SU-DHL-6 (cell line): ENCODE results near the gene OVOL1.

ENCODE experiments used
- H2AFZ ChIP-seq: fragments of 200-600 bp; sonication (generic); 2 replicates; pipeline ENCODE4 v1.6.1; 2014; ENCODE audit warnings: low read depth, mild to moderate bottlenecking, moderate library complexity, mixed read lengths, antibody characterized with exemption, low read length; ENCODE audit not compliant: severe bottlenecking
- H3F3A ChIP-seq: fragments of 200-600 bp; shearing (Covaris generic); 2 replicates; pipeline ENCODE4 v1.6.0; 2016; ENCODE audit warnings: antibody characterized with exemption, mild to moderate bottlenecking; ENCODE audit not compliant: insufficient read depth
- H3K27ac ChIP-seq: fragments of 200-600 bp; sonication (generic); 2 replicates; pipeline ENCODE4 v1.5.1; 2016; ENCODE audit warnings: low read depth, mild to moderate bottlenecking, low read length, moderate library complexity, mixed read lengths
- H3K27me3 ChIP-seq: fragments of 200-600 bp; sonication (generic), shearing (Covaris generic); 2 replicates; pipeline ENCODE4 v1.6.0; 2014; ENCODE audit warnings: mild to moderate bottlenecking, low read length
- H3K36me3 ChIP-seq: fragments of 200-600 bp; sonication (generic); 2 replicates; pipeline ENCODE4 v1.6.1; 2014; ENCODE audit warnings: mild to moderate bottlenecking, low read length, mixed read lengths
- H3K4me2 ChIP-seq: fragments of 300-600, 200-600 bp; shearing (Covaris generic), sonication (generic); 2 replicates; pipeline ENCODE4 v1.6.0; 2014; ENCODE audit warnings: low read length, low read depth, mild to moderate bottlenecking; ENCODE audit not compliant: poor library complexity, severe bottlenecking
- H3K4me3 ChIP-seq: fragments of 200-600 bp; sonication (generic); 2 replicates; pipeline ENCODE4 v1.5.1; 2014; ENCODE audit warnings: antibody characterized with exemption, low read length, mild to moderate bottlenecking, mixed read lengths; ENCODE audit not compliant: insufficient read depth, poor library complexity, severe bottlenecking
- H3K79me2 ChIP-seq: fragments of 200-600 bp; sonication (generic); 2 replicates; pipeline ENCODE4 v1.6.1; 2014; ENCODE audit warnings: mild to moderate bottlenecking, low read length, moderate library complexity; ENCODE audit not compliant: insufficient read depth
- H3K9ac ChIP-seq: fragments of 200-600 bp; sonication (generic); 2 replicates; pipeline ENCODE4 v1.7.0; 2014; ENCODE audit warnings: mild to moderate bottlenecking, low read length
- H3K9me2 ChIP-seq: fragments of 200-600 bp; sonication (generic); replicated peaks from 2 replicates; pipeline ENCODE4 v1.6.1; 2014; ENCODE audit warnings: low read length; ENCODE audit not compliant: insufficient read depth
- H3K9me3 ChIP-seq: fragments of 200-600 bp; sonication (generic); 2 replicates; pipeline ENCODE4 v1.6.1; 2014; ENCODE audit warnings: low read length, mixed read lengths; ENCODE audit not compliant: insufficient read depth
- H4K20me1 ChIP-seq: fragments of 200-600 bp; sonication (generic); 2 replicates; pipeline ENCODE4 v1.6.1; 2014; ENCODE audit warnings: low read depth, mild to moderate bottlenecking, antibody characterized with exemption, low read length, moderate library complexity, mixed read lengths
- CTCF ChIP-seq: fragments of 200-600 bp; sonication (generic); IDR thresholded peaks from one replicate; pipeline ENCODE4 v1.5.1; 2017; ENCODE audit warnings: antibody characterized with exemption, mild to moderate bottlenecking, low read length, moderate library complexity; ENCODE audit not compliant: insufficient read depth, poor library complexity, severe bottlenecking
- EZH2phosphoT487 ChIP-seq: fragments of 200-600 bp; sonication (generic), shearing (Covaris generic); conservative IDR thresholded peaks from 2 replicates; pipeline ENCODE4 v1.6.1; 2018; ENCODE audit warnings: mild to moderate bottlenecking, antibody characterized with exemption, low read length, moderate library complexity, mixed read lengths

The OVOL1 gene

GRCh38 chr11:65786786-65787636, at the start of gene OVOL1:
OVOL1 (plus strand) TSS chr11:65787063; CDS start chr11:65787374, 311 bp downstream.
- H3K27me3 ChIP-seq, result no peaks in the 10 kb centered on the region
- no peaks in the 10 kb centered on the region for H3K9me2 ChIP-seq
- H3K9ac ChIP-seq, result no peak within 1 kb of the TSS
- H3K79me2 ChIP-seq, result no peaks in the 10 kb centered on the region
- H3F3A ChIP-seq, result no peaks in the 10 kb centered on the region
- TF ChIP-seq CTCF (no peak), EZH2phosphoT487 (no peak)
- H3K36me3 ChIP-seq, result no peaks in the 10 kb centered on the region
- no peak within 1 kb of the TSS for H3K27ac ChIP-seq
- no peak within 1 kb of the TSS for H2AFZ ChIP-seq
- H4K20me1 ChIP-seq, result no peaks in the 10 kb centered on the region
- no peak within 1 kb of the TSS for H3K4me2 ChIP-seq
- H3K4me3 ChIP-seq, result no peak within 1 kb of the TSS
- no peaks in the 10 kb centered on the region for H3K9me3 ChIP-seq

GRCh38 chr11:65739022-65739421, 47.8 kb upstream of the OVOL1 start:
- H3K27ac ChIP-seq, result no peak overlapping the region
- H4K20me1 ChIP-seq, result no peaks in the 10 kb centered on the region
- no peak overlapping the region for H2AFZ ChIP-seq
- no peak overlapping the region for H3K4me2 ChIP-seq
- no peaks in the 10 kb centered on the region for H3K27me3 ChIP-seq
- H3K9me3 ChIP-seq, result peaks cover 14% of the 10 kb centered on the region
- no peak overlapping the region for H3K4me3 ChIP-seq
- TF ChIP-seq EZH2phosphoT487 (no peak), CTCF (no peak)
- no peaks in the 10 kb centered on the region for H3F3A ChIP-seq
- H3K79me2 ChIP-seq, result no peaks in the 10 kb centered on the region
- H3K9me2 ChIP-seq, result no peaks in the 10 kb centered on the region
- H3K9ac ChIP-seq, result no peak overlapping the region
- H3K36me3 ChIP-seq, result no peaks in the 10 kb centered on the region

- H3K27me3 ChIP-seq, result no peaks in the 10 kb centered on the region
- no peaks in the 10 kb centered on the region for H3K9me2 ChIP-seq
Observed at GRCh38 chr11:65741185-65741584, 45.7 kb upstream of the OVOL1 start.

More at GRCh38 chr11:65741185-65741584, 45.7 kb upstream of the OVOL1 start:
- no peak overlapping the region for H3K4me2 ChIP-seq
- H3K9me3 ChIP-seq, result peaks cover 14% of the 10 kb centered on the region
- no peaks in the 10 kb centered on the region for H4K20me1 ChIP-seq
- H2AFZ ChIP-seq, result no peak overlapping the region
- H3F3A ChIP-seq, result no peaks in the 10 kb centered on the region
- no peak overlapping the region for H3K4me3 ChIP-seq
- H3K79me2 ChIP-seq, result no peaks in the 10 kb centered on the region
- H3K27ac ChIP-seq, result no peak overlapping the region
- no peak overlapping the region for H3K9ac ChIP-seq
- TF ChIP-seq EZH2phosphoT487 (no peak), CTCF (no peak)
- no peaks in the 10 kb centered on the region for H3K36me3 ChIP-seq
